HG03060 (cell line): ENCODE data around the gene FOS.

ENCODE experiments used
- ATAC-seq: cut with Tn5 transposase; IDR thresholded peaks from one replicate; pipeline ENCODE4 v1.9.1; 2021; ENCODE audit warnings: low read depth, moderate number of reproducible peaks; ENCODE audit not compliant: unreplicated experiment

FOS gene

GRCh38 chr14:75311356-75311755, 32.7 kb downstream of the FOS start:
- no peak for ATAC-seq

- ATAC-seq = no peak
Observed at GRCh38 chr14:75312341-75312740, 33.7 kb downstream of the FOS start.

GRCh38 chr14:75313294-75313693, 34.7 kb downstream of the FOS start:
- no peak for ATAC-seq

- ATAC-seq = no peak
Observed at GRCh38 chr14:75315144-75315543, 36.5 kb downstream of the FOS start.

GRCh38 chr14:75317148-75317547, 38.5 kb downstream of the FOS start:
- ATAC-seq = no peak

GRCh38 chr14:75318353-75318752, 39.7 kb downstream of the FOS start:
- no peak for ATAC-seq

- no peak for ATAC-seq
Observed at GRCh38 chr14:75319021-75319420, 40.4 kb downstream of the FOS start.

- no peak for ATAC-seq
Observed at GRCh38 chr14:75320196-75320595, 41.6 kb downstream of the FOS start.

- ATAC-seq = no peak
Observed at GRCh38 chr14:75322746-75323145, 44.1 kb downstream of the FOS start.

GRCh38 chr14:75323571-75323970, 44.9 kb downstream of the FOS start:
- no peak for ATAC-seq

- no peak for ATAC-seq
Observed at GRCh38 chr14:75328558-75329155, 50.0 kb downstream of the FOS start.

GRCh38 chr14:75329369-75329768, 50.7 kb downstream of the FOS start:
- ATAC-seq = no peak

- ATAC-seq = no peak
Observed at GRCh38 chr14:75331471-75331870, 52.8 kb downstream of the FOS start.
